Lower leg skin (tissue), 3 donors: ENCODE data around the gene TBX1.
"Not testable (repeated sequence)": the region's sequence is repeated elsewhere in the genome, so short reads cannot be mapped to it uniquely, and the experiment has no call there.

Experiments used
- POLR2A ChIP-seq, 2 donors: fragments of 450-650 bp; IDR thresholded peaks; one replicate each; pipeline ENCODE4 v1.6.1; 2016 to 2017; ENCODE audit warnings: antibody characterized with exemption in 2 of 2, mild to moderate bottlenecking in 1 of 2, moderate library complexity in 1 of 2
- TF ChIP-seq, protein P1 (sequence below), 3 donors: fragments of 450-650 bp; IDR thresholded peaks; one replicate each; pipeline ENCODE4 v1.5.1; 2016; ENCODE audit warnings: antibody characterized with exemption in 3 of 3, mild to moderate bottlenecking in 3 of 3, moderate library complexity in 2 of 3

- TF ChIP-seq, protein P1, sequence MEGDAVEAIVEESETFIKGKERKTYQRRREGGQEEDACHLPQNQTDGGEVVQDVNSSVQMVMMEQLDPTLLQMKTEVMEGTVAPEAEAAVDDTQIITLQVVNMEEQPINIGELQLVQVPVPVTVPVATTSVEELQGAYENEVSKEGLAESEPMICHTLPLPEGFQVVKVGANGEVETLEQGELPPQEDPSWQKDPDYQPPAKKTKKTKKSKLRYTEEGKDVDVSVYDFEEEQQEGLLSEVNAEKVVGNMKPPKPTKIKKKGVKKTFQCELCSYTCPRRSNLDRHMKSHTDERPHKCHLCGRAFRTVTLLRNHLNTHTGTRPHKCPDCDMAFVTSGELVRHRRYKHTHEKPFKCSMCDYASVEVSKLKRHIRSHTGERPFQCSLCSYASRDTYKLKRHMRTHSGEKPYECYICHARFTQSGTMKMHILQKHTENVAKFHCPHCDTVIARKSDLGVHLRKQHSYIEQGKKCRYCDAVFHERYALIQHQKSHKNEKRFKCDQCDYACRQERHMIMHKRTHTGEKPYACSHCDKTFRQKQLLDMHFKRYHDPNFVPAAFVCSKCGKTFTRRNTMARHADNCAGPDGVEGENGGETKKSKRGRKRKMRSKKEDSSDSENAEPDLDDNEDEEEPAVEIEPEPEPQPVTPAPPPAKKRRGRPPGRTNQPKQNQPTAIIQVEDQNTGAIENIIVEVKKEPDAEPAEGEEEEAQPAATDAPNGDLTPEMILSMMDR (IDR thresholded peaks at IDR 0.05) = not testable (repeated sequence)
- not testable (repeated sequence) for TF ChIP-seq POLR2A (IDR thresholded peaks at IDR 0.05)
These were observed 31.9 kb downstream of the TBX1 start for GRCh38 chr22:19792383-19792896.
